ENCODE data around the gene KRT72.
A peak's percentile ranks its signal among the peaks of the same experiment; 100 is the strongest.

KRT72 gene

GRCh38 chr12:52539083-52539820 is 62.0 kb downstream of the KRT72 start:
- peak; percentile 81 for DNase-seq

DNA sequence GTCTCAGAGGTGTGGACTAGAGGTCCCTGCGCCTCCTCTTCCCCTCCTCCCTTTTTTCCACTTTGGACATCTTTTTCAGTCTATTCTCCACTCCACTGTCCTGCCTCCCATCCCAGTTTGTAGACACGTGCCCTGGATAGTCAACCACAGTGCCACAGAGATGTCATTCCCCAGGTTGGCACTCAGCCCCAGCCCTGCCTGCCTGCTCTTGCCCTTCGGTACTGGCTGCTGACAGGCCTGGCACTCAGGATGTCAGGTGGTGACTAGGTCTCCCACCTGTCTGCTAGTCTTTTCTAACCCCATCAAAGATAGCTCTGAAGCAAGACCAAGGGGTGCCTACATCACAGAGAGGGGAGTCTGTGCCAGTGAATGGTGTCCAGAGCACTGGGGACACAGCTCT is 64.2 kb downstream of the KRT72 start:
- no peak for DNase-seq

Measured in NCI-H2171 (cell line).